HFFc6 (cell line): ENCODE results near the gene RBM42. TPM values are rescaled to one million over a fixed set of nuclear protein-coding genes. Genes with fewer than 3 reads are reported as not detected.
A peak's percentile ranks its signal among the peaks of the same experiment; 100 is the strongest.

Source experiments
- DNase-seq: peaks from one replicate; pipeline ENCODE4 v3.0.0-alpha.2; 2018
- H3K27ac Mint-ChIP-seq: 2 replicates; pipeline ENCODE4 v1.8.0; 2020; ENCODE audit warnings: mild to moderate bottlenecking, mixed read lengths
- H3K27me3 Mint-ChIP-seq: 2 replicates; pipeline ENCODE4 v1.8.0; 2021; ENCODE audit warnings: mild to moderate bottlenecking, moderate library complexity, mixed read lengths; ENCODE audit not compliant: insufficient read depth
- H3K36me3 Mint-ChIP-seq: 2 replicates; pipeline ENCODE4 v1.8.0; 2021; ENCODE audit warnings: low read depth, mixed read lengths
- H3K4me1 Mint-ChIP-seq: 2 replicates; pipeline ENCODE4 v1.8.0; 2020; ENCODE audit warnings: low read depth, mixed read lengths
- H3K4me3 Mint-ChIP-seq: 2 replicates; pipeline ENCODE4 v1.8.0; 2020; ENCODE audit warnings: mild to moderate bottlenecking, moderate library complexity, mixed read lengths
- H3K9me3 Mint-ChIP-seq: 2 replicates; pipeline ENCODE4 v1.8.0; 2020; ENCODE audit warnings: mild to moderate bottlenecking, mixed read lengths
- CTCF ChIP-seq: fragments of 200-600 bp; sonication (generic); IDR thresholded peaks from 2 replicates; pipeline ENCODE4 v1.5.0; 2021; ENCODE audit warnings: antibody characterized with exemption, mild to moderate bottlenecking
- total RNA-seq, 6 experiments: library from RNA; stranded (reverse); fragmentation: NEBNext Ultra II Directional; extraction: Animal tissue kit (Norgen Biotek cat#: 25700); gene quantifications; 2 replicates in 1 of 6; 3 replicates in 5 of 6; pipeline ENCODE4 v1.2.3, GENCODE V29; 2021

RBM42 gene
- total RNA-seq, 6 experiments from 2014 or later = 110 to 129 (median 120) TPM

- Mint-ChIP-seq H3K4me1 (peaks cover 8% of the 10 kb centered on the region), H3K27me3 (peaks cover 8% of the 10 kb centered on the region), H3K9me3 (no peaks in the 10 kb centered on the region), H3K36me3 (no peaks in the 10 kb centered on the region), H3K4me3 (no peak overlapping the region), H3K27ac (no peak overlapping the region)
- no peak for DNase-seq
- no peak for TF ChIP-seq CTCF
These were observed 41.1 kb downstream of the RBM42 start for GRCh38 chr19:35669974-35670373.

GRCh38 chr19:35670686-35671085 is 41.9 kb downstream of the RBM42 start:
- no peak for TF ChIP-seq CTCF
- DNase-seq = no peak
- no peaks in the 10 kb centered on the region for H3K9me3 Mint-ChIP-seq
- peaks cover 8% of the 10 kb centered on the region for H3K4me1 Mint-ChIP-seq
- no peak overlapping the region for H3K27ac Mint-ChIP-seq
- H3K36me3 Mint-ChIP-seq = no peaks in the 10 kb centered on the region
- peaks cover 9% of the 10 kb centered on the region for H3K27me3 Mint-ChIP-seq
- H3K4me3 Mint-ChIP-seq = no peak overlapping the region

DNA sequence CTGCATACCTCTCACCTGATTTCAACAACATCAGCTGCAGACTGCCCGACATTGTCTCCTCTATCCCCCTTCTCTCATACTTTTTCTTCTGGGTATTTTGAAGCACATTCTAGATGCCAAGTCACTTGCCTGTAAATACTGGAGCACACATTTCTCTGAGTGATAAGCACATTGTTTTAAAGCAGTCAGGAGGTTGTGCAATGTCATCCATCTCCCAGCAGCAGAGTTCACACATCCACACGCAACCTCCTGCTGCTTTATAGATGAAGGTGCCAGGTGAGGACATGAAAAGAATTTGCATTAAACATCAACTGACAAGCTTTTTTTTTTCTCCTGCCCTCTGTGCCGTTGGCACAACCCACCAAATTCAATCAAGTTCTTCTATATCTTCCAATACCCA is 43.0 kb downstream of the RBM42 start:
- H3K4me3 Mint-ChIP-seq = no peak overlapping the region
- H3K9me3 Mint-ChIP-seq = no peaks in the 10 kb centered on the region
- H3K36me3 Mint-ChIP-seq = no peaks in the 10 kb centered on the region
- H3K27ac Mint-ChIP-seq = no peak overlapping the region
- TF ChIP-seq CTCF = no peak
- H3K27me3 Mint-ChIP-seq = peaks cover 16% of the 10 kb centered on the region
- no peak for DNase-seq
- peaks cover 8% of the 10 kb centered on the region for H3K4me1 Mint-ChIP-seq

DNA sequence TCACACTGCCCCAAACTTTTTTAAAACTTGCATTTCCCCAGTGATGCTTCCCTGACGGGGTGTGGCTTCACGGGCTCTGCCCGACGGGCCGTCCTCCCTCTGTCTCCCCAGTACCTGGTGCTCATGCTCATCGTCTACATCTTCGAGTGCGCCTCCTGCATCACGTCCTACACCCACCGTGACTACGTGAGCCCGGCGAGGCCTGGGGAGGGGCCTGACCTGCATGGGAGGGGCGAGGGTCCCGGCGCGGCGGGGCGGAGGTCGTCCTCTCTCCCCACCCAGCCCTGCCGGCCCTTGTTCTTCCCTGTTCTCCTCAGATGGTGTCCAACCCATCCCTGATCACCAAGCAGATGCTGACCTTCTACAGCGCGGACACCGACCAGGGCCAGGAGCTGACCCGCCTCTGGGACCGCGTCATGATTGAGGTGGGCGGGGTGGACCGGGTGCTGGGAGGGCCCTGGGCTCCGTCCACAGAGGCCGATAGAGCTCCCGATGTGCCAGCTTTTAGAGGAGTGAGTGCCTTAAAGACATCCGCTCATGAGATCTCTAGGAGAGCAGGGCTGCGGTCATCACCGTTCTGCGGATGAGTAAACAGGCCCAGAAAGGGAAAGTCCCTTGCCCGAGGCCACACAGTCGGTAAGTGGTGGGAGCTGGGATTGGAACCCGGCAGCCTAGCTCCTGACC is 44.4 kb downstream of the RBM42 start:
- Mint-ChIP-seq H3K4me3 (peak overlapping the region; percentile 85), H3K27ac (peak overlapping the region; percentile 72), H3K27me3 (peaks cover 26% of the 10 kb centered on the region), H3K9me3 (no peaks in the 10 kb centered on the region), H3K4me1 (peaks cover 8% of the 10 kb centered on the region), H3K36me3 (no peaks in the 10 kb centered on the region)
- DNase-seq = peak; percentile 75
- no peak for TF ChIP-seq CTCF

GRCh38 chr19:35675589-35676140 is 46.8 kb downstream of the RBM42 start:
- Mint-ChIP-seq H3K9me3 (no peaks in the 10 kb centered on the region), H3K27me3 (peaks cover 25% of the 10 kb centered on the region), H3K36me3 (no peaks in the 10 kb centered on the region), H3K4me1 (peaks cover 8% of the 10 kb centered on the region), H3K4me3 (no peak overlapping the region), H3K27ac (no peak overlapping the region)
- no peak for DNase-seq
- TF ChIP-seq CTCF = no peak

Other genes starting within 250 kb of the RBM42 start
- gene FFAR2, start 180.8 kb upstream of the RBM42 start, total RNA-seq = not detected
- not detected for gene KRTDAP, start 138.6 kb upstream of the RBM42 start, total RNA-seq
- gene DMKN, start 115.4 kb upstream of the RBM42 start, total RNA-seq = under 1 TPM in 3 of 6 experiments, not detected in 3; 0.27 to 0.75 (median 0.73) TPM
- 1 to 10 TPM; 1.6 to 3.3 (median 2.0) TPM for gene SBSN, start 100.7 kb upstream of the RBM42 start, total RNA-seq
- gene GAPDHS, start 95.6 kb upstream of the RBM42 start, total RNA-seq = not detected
- gene TMEM147, start 83.4 kb upstream of the RBM42 start, total RNA-seq = 100 to 1,000 TPM; 104 to 130 (median 115) TPM
- not detected for gene ATP4A, start 65.4 kb upstream of the RBM42 start, total RNA-seq
- gene PMIS2, start 42.9 kb upstream of the RBM42 start, total RNA-seq = not detected
- gene HAUS5, start 16.3 kb upstream of the RBM42 start, total RNA-seq = 10 to 100 TPM in 5 of 6 experiments, 1 to 10 TPM in 1; 6.6 to 13.9 (median 12.2) TPM
- 1 to 10 TPM in 5 of 6 experiments, under 1 TPM in 1; 0.71 to 2.2 (median 1.4) TPM for gene ETV2, start 12.7 kb downstream of the RBM42 start, total RNA-seq
- gene COX6B1, start 19.3 kb downstream of the RBM42 start, total RNA-seq = 100 to 1,000 TPM; 375 to 463 (median 413) TPM
- under 1 TPM in 1 of 6 experiments, not detected in 5; 0.18 TPM for gene UPK1A, start 37.5 kb downstream of the RBM42 start, total RNA-seq
- gene ZBTB32, start 75.5 kb downstream of the RBM42 start, total RNA-seq = not detected
- 10 to 100 TPM; 20.1 to 24.4 (median 21.7) TPM for gene KMT2B, start 89.0 kb downstream of the RBM42 start, total RNA-seq
- 1 to 10 TPM in 4 of 6 experiments, under 1 TPM in 2; 0.76 to 2.8 (median 1.4) TPM for gene IGFLR1, start 113.4 kb downstream of the RBM42 start, total RNA-seq
- 10 to 100 TPM; 18.0 to 20.8 (median 18.7) TPM for gene U2AF1L4, start 116.4 kb downstream of the RBM42 start, total RNA-seq
- gene PSENEN, start 116.6 kb downstream of the RBM42 start, total RNA-seq = 10 to 100 TPM; 68.2 to 86.6 (median 74.9) TPM
- 1 to 10 TPM; 6.0 to 9.9 (median 8.7) TPM for gene LIN37, start 119.5 kb downstream of the RBM42 start, total RNA-seq
- 100 to 1,000 TPM in 1 of 6 experiments, 10 to 100 TPM in 5; 37.0 to 122 (median 43.9) TPM for gene HSPB6, start 128.0 kb downstream of the RBM42 start, total RNA-seq
- gene PROSER3, start 129.1 kb downstream of the RBM42 start, total RNA-seq = 10 to 100 TPM; 26.4 to 30.0 (median 29.0) TPM
- gene ARHGAP33, start 146.5 kb downstream of the RBM42 start, total RNA-seq = 10 to 100 TPM in 1 of 6 experiments, 1 to 10 TPM in 5; 5.4 to 11.0 (median 8.8) TPM
- not detected for gene PRODH2, start 183.8 kb downstream of the RBM42 start, total RNA-seq
- gene NPHS1, start 223.5 kb downstream of the RBM42 start, total RNA-seq = not detected
- under 1 TPM in 1 of 6 experiments, not detected in 5; 0.07 TPM for gene KIRREL2, start 227.9 kb downstream of the RBM42 start, total RNA-seq
- 10 to 100 TPM; 24.3 to 39.7 (median 38.1) TPM for gene APLP1, start 239.5 kb downstream of the RBM42 start, total RNA-seq